Measurements from ENCODE around the gene MST1.
A peak's percentile ranks its signal among the peaks of the same experiment; 100 is the strongest.

The MST1 gene

GRCh38 chr3:49668861-49669260 lies 20.4 kb downstream of the MST1 start:
- H3K4me3 ChIP-seq (ENCODE audit: low read length): no peak overlapping the region
- no peak for TF ChIP-seq CTCF (conservative IDR thresholded peaks at IDR 0.05; ENCODE audit: low read length)
- DNase-seq (ENCODE audit: low read depth): peak; percentile 23

GRCh38 chr3:49668414-49668797 lies 20.9 kb downstream of the MST1 start:
- DNase-seq (ENCODE audit: low read depth): no peak
- no peak overlapping the region for H3K4me3 ChIP-seq (ENCODE audit: low read length)
- no peak for TF ChIP-seq CTCF (conservative IDR thresholded peaks at IDR 0.05; ENCODE audit: low read length)

GRCh38 chr3:49667701-49668413 lies 21.4 kb downstream of the MST1 start:
- DNase-seq (ENCODE audit: low read depth): no peak
- H3K4me3 ChIP-seq (ENCODE audit: low read length): no peak overlapping the region
- no peak for TF ChIP-seq CTCF (conservative IDR thresholded peaks at IDR 0.05; ENCODE audit: low read length)

GRCh38 chr3:49666592-49666991 lies 22.7 kb downstream of the MST1 start:
- TF ChIP-seq CTCF (conservative IDR thresholded peaks at IDR 0.05; ENCODE audit: low read length): no peak
- H3K4me3 ChIP-seq (ENCODE audit: low read length): no peak overlapping the region
- DNase-seq (ENCODE audit: low read depth): peak; percentile 36

GRCh38 chr3:49665822-49666519 lies 23.3 kb downstream of the MST1 start:
- H3K4me3 ChIP-seq (ENCODE audit: low read length): no peak overlapping the region
- TF ChIP-seq CTCF (conservative IDR thresholded peaks at IDR 0.05; ENCODE audit: low read length): no peak
- DNase-seq (ENCODE audit: low read depth): no peak

GRCh38 chr3:49664300-49664699 lies 25.0 kb downstream of the MST1 start:
- no peak for DNase-seq (ENCODE audit: low read depth)
- no peak overlapping the region for H3K4me3 ChIP-seq (ENCODE audit: low read length)
- TF ChIP-seq CTCF (conservative IDR thresholded peaks at IDR 0.05; ENCODE audit: low read length): no peak

- H3K4me3 ChIP-seq (ENCODE audit: low read length): no peak overlapping the region
- no peak for TF ChIP-seq CTCF (conservative IDR thresholded peaks at IDR 0.05; ENCODE audit: low read length)
- DNase-seq (ENCODE audit: low read depth): no peak
Measured at GRCh38 chr3:49663831-49664230, 25.4 kb downstream of the MST1 start.

All from AG10803 (cell line).